ENCODE results near the gene SEMA3F.

GRCh38 chr3:50112462-50112861 is 42.7 kb upstream of the SEMA3F start:
- TF ChIP-seq CTCF (IDR thresholded peaks at IDR 0.05) (no peak), POLR2A (IDR thresholded peaks at IDR 0.05) (no peak)

All from ovary (tissue), 3 donors.